PC-3 (cell line): Measurements from ENCODE around the gene TBC1D14.

Source experiments
- EZH2 ChIP-seq: fragments of 300-600 bp; sonication (generic); IDR thresholded peaks from one replicate; pipeline ENCODE4 v1.6.1; 2017; ENCODE audit warnings: antibody characterized with exemption, mild to moderate bottlenecking, low read length; ENCODE audit not compliant: unreplicated experiment
- EZH2phosphoT487 ChIP-seq: fragments of 300-600 bp; sonication (generic); IDR thresholded peaks from 2 replicates; pipeline ENCODE4 v1.6.1; 2018; ENCODE audit warnings: mild to moderate bottlenecking, antibody characterized with exemption, low read length, borderline replicate concordance
- TF ChIP-seq, protein P1 (sequence below): fragments of 300-600 bp; sonication (generic); conservative IDR thresholded peaks from 2 replicates; pipeline ENCODE4 v1.5.1; 2017; ENCODE audit warnings: antibody characterized with exemption, low read depth, mild to moderate bottlenecking, low read length

DNA sequence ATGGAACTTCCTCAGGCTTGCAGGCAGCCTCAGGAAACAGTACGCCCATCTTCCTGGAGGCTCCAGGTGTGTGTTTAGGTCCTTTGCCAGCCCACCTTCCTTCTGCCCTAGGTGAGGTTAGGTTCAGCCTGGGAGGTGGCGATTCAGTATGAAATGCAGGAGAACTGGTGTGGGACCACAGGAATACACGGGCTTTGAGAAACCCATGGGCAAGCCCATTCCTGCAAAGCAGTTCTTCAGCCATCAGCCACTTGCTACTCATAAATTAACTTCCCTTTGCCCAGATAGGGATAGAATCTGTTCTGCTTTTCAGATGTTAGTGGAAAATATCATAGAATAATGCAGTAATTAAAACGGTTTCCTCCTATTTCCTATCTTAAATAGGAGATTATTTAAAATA is 32.2 kb downstream of the TBC1D14 start:
- no peak for TF ChIP-seq EZH2phosphoT487
- TF ChIP-seq, protein P1, sequence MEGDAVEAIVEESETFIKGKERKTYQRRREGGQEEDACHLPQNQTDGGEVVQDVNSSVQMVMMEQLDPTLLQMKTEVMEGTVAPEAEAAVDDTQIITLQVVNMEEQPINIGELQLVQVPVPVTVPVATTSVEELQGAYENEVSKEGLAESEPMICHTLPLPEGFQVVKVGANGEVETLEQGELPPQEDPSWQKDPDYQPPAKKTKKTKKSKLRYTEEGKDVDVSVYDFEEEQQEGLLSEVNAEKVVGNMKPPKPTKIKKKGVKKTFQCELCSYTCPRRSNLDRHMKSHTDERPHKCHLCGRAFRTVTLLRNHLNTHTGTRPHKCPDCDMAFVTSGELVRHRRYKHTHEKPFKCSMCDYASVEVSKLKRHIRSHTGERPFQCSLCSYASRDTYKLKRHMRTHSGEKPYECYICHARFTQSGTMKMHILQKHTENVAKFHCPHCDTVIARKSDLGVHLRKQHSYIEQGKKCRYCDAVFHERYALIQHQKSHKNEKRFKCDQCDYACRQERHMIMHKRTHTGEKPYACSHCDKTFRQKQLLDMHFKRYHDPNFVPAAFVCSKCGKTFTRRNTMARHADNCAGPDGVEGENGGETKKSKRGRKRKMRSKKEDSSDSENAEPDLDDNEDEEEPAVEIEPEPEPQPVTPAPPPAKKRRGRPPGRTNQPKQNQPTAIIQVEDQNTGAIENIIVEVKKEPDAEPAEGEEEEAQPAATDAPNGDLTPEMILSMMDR = no peak
- no peak for TF ChIP-seq EZH2
